Measurements from ENCODE around the gene TAS2R9.

TAS2R9 gene

DNA sequence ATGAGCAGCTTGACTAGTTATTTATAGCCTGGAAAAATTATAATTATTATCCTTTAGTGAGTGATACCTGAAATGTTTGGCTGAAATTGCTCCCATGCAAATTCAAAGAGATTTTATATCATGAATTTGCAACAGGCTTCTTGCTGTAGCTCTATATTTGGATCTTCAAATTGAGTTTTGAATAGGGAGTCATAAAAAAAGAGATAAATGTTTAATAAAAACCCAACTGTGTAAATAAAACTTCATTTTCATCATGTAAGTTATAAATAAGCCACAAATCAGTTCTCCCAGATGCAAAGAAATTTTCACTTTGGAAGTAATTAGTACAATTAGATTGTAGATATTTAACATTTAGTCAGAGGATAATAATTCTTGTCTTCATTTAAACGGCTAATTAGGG is 2.8 kb downstream of the TAS2R9 start, which contains the start of gene TAS2R8 (continued):
- TF ChIP-seq BACH2 (CRISPR knock-in tag; IDR thresholded peaks at IDR 0.05; ENCODE audit: borderline replicate concordance): no peak
- TF ChIP-seq ZNF565 (CRISPR knock-in tag; conservative IDR thresholded peaks at IDR 0.05; ENCODE audit: low read depth): no peak
- no peak for TF ChIP-seq RARB (CRISPR knock-in tag; IDR thresholded peaks at IDR 0.05)
- TF ChIP-seq TOX (CRISPR knock-in tag; IDR thresholded peaks at IDR 0.05; ENCODE audit: borderline replicate concordance): no peak
- TF ChIP-seq CSDC2 (CRISPR knock-in tag; IDR thresholded peaks at IDR 0.05): no peak
- no peak for TF ChIP-seq SNAI2 (CRISPR knock-in tag; IDR thresholded peaks at IDR 0.05)
- no peak for TF ChIP-seq CSRNP3 (CRISPR knock-in tag; IDR thresholded peaks at IDR 0.05)
- TF ChIP-seq ZC3H10 (CRISPR knock-in tag; IDR thresholded peaks at IDR 0.05): no peak
- no peak for TF ChIP-seq ZFP30 (CRISPR knock-in tag; IDR thresholded peaks at IDR 0.05)
- TF ChIP-seq TCF4 (CRISPR knock-in tag; IDR thresholded peaks at IDR 0.05; ENCODE audit: borderline replicate concordance): no peak

DNA sequence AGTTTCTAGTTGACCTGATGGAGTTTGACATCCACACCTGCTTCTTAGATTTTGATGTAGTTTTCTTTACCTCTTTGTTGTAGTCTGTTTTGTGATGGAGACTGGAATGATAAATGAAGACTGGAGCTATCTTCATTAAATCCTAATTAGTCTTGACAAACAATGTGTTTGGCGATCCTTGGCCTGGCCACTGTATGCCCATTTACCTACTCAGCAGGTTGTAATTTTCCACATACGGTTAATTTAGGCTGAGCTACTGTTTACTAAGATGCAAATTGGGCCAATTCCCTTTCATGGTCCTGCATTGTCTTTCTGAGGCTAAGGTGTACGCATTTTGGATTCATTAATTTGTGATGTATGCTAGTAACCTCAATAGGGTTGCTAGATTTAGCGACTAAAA is 7.4 kb downstream of the TAS2R9 start, which contains the start of gene TAS2R7:
TSS of gene TAS2R7 (minus strand) at position 41 of the 400 bp plus-strand sequence. CDS start 57 bp downstream, outside the sequence.
- TF ChIP-seq CSDC2 (CRISPR knock-in tag; IDR thresholded peaks at IDR 0.05): no peak
- no peak for TF ChIP-seq CSRNP3 (CRISPR knock-in tag; IDR thresholded peaks at IDR 0.05)
- no peak for TF ChIP-seq ISL1 (CRISPR knock-in tag; IDR thresholded peaks at IDR 0.05)
- no peak for TF ChIP-seq ZNF8 (CRISPR knock-in tag; IDR thresholded peaks at IDR 0.05)
- TF ChIP-seq ZC3H10 (CRISPR knock-in tag; IDR thresholded peaks at IDR 0.05): no peak
- no peak for ATAC-seq

GRCh38 chr12:10801741-10802140 is 8.2 kb downstream of the TAS2R9 start:
- ATAC-seq: no peak

More at GRCh38 chr12:10801741-10802140, 8.2 kb downstream of the TAS2R9 start:
- TF ChIP-seq GLIS3 (CRISPR knock-in tag; IDR thresholded peaks at IDR 0.05): no peak
- no peak for TF ChIP-seq SNAI2 (CRISPR knock-in tag; IDR thresholded peaks at IDR 0.05)
- TF ChIP-seq POU6F1 (CRISPR knock-in tag; IDR thresholded peaks at IDR 0.05; ENCODE audit: borderline replicate concordance, low read depth): no peak
- no peak for TF ChIP-seq ISL1 (CRISPR knock-in tag; IDR thresholded peaks at IDR 0.05)
- no peak for TF ChIP-seq CREB5 (CRISPR knock-in tag; IDR thresholded peaks at IDR 0.05; ENCODE audit: low read depth)
- no peak for TF ChIP-seq ZNF8 (CRISPR knock-in tag; IDR thresholded peaks at IDR 0.05)
- TF ChIP-seq PPARA (CRISPR knock-in tag; IDR thresholded peaks at IDR 0.05; ENCODE audit: borderline replicate concordance): no peak
- TF ChIP-seq ARNTL (CRISPR knock-in tag; IDR thresholded peaks at IDR 0.05; ENCODE audit: borderline replicate concordance, low read depth): no peak
- TF ChIP-seq OSR1 (CRISPR knock-in tag; IDR thresholded peaks at IDR 0.05): no peak
- TF ChIP-seq TSHZ2 (CRISPR knock-in tag; IDR thresholded peaks at IDR 0.05): no peak
- TF ChIP-seq PATZ1 (CRISPR knock-in tag; IDR thresholded peaks at IDR 0.05; ENCODE audit: borderline replicate concordance): no peak
- no peak for TF ChIP-seq ZFP3 (CRISPR knock-in tag; IDR thresholded peaks at IDR 0.05)
- TF ChIP-seq ZFP30 (CRISPR knock-in tag; IDR thresholded peaks at IDR 0.05): no peak
- TF ChIP-seq ZNF70 (CRISPR knock-in tag; IDR thresholded peaks at IDR 0.05): no peak
- TF ChIP-seq ESRRG (CRISPR knock-in tag; IDR thresholded peaks at IDR 0.05): no peak

Measured in SK-N-SH treated with all-trans-retinoic acid at 6 μM for 48 hours (cell line).